ENCODE data around the gene CASK.

The CASK gene

GRCh38 chrX:41580423-41581064, 342.8 kb downstream of the CASK start:
- Histone ChIP-seq H3K36me3 (ENCODE audit: control insufficient read depth in 1 of 2, insufficient read depth in 2 of 2, low read length in 2 of 2) (peaks cover 5 to 6% of the 10 kb centered on the region in 2 donors), H3K27me3 (ENCODE audit: control insufficient read depth in 1 of 2, insufficient read depth in 2 of 2, low read length in 2 of 2) (no peaks in the 10 kb centered on the region), H3K9me3 (ENCODE audit: control insufficient read depth in 1 of 2, low read length in 2 of 2) (no peaks in the 10 kb centered on the region), H3K27ac (ENCODE audit: low read depth, low read length) (no peak overlapping the region), H3K4me1 (ENCODE audit: control insufficient read depth in 1 of 2, insufficient read depth in 2 of 2, low read length in 2 of 2) (no peaks in the 10 kb centered on the region), H3K4me3 (ENCODE audit: low read depth in 1 of 2, low read length in 2 of 2) (no peak overlapping the region), H3K9ac (ENCODE audit: low read depth in 1 of 2, low read length in 2 of 2) (no peak overlapping the region)

GRCh38 chrX:41563876-41564275, 359.5 kb downstream of the CASK start:
- no peak overlapping the region for H3K4me3 ChIP-seq (ENCODE audit: low read depth in 1 of 2, low read length in 2 of 2)
- peaks cover 0 to 7% of the 10 kb centered on the region in 2 donors for H3K36me3 ChIP-seq (ENCODE audit: control insufficient read depth in 1 of 2, insufficient read depth in 2 of 2, low read length in 2 of 2)
- no peaks in the 10 kb centered on the region for H3K9me3 ChIP-seq (ENCODE audit: control insufficient read depth in 1 of 2, low read length in 2 of 2)
- H3K9ac ChIP-seq (ENCODE audit: low read depth in 1 of 2, low read length in 2 of 2): no peak overlapping the region
- no peaks in the 10 kb centered on the region for H3K4me1 ChIP-seq (ENCODE audit: control insufficient read depth in 1 of 2, insufficient read depth in 2 of 2, low read length in 2 of 2)
- no peaks in the 10 kb centered on the region for H3K27me3 ChIP-seq (ENCODE audit: control insufficient read depth in 1 of 2, insufficient read depth in 2 of 2, low read length in 2 of 2)
- no peak overlapping the region for H3K27ac ChIP-seq (ENCODE audit: low read depth, low read length)

GRCh38 chrX:41561045-41561444, 362.3 kb downstream of the CASK start:
- Histone ChIP-seq H3K4me3 (ENCODE audit: low read depth in 1 of 2, low read length in 2 of 2) (no peak overlapping the region), H3K9me3 (ENCODE audit: control insufficient read depth in 1 of 2, low read length in 2 of 2) (no peaks in the 10 kb centered on the region), H3K4me1 (ENCODE audit: control insufficient read depth in 1 of 2, insufficient read depth in 2 of 2, low read length in 2 of 2) (no peaks in the 10 kb centered on the region), H3K27ac (ENCODE audit: low read depth, low read length) (no peak overlapping the region), H3K36me3 (ENCODE audit: control insufficient read depth in 1 of 2, insufficient read depth in 2 of 2, low read length in 2 of 2) (no peaks in the 10 kb centered on the region), H3K9ac (ENCODE audit: low read depth in 1 of 2, low read length in 2 of 2) (no peak overlapping the region), H3K27me3 (ENCODE audit: control insufficient read depth in 1 of 2, insufficient read depth in 2 of 2, low read length in 2 of 2) (no peaks in the 10 kb centered on the region)

GRCh38 chrX:41559235-41560052, 363.9 kb downstream of the CASK start:
- Histone ChIP-seq H3K4me3 (ENCODE audit: low read depth in 1 of 2, low read length in 2 of 2) (no peak overlapping the region), H3K9ac (ENCODE audit: low read depth in 1 of 2, low read length in 2 of 2) (peak overlapping the region in 1 of 2 donors; percentile 10), H3K27me3 (ENCODE audit: control insufficient read depth in 1 of 2, insufficient read depth in 2 of 2, low read length in 2 of 2) (no peaks in the 10 kb centered on the region), H3K9me3 (ENCODE audit: control insufficient read depth in 1 of 2, low read length in 2 of 2) (no peaks in the 10 kb centered on the region), H3K4me1 (ENCODE audit: control insufficient read depth in 1 of 2, insufficient read depth in 2 of 2, low read length in 2 of 2) (no peaks in the 10 kb centered on the region), H3K27ac (ENCODE audit: low read depth, low read length) (no peak overlapping the region), H3K36me3 (ENCODE audit: control insufficient read depth in 1 of 2, insufficient read depth in 2 of 2, low read length in 2 of 2) (no peaks in the 10 kb centered on the region)

GRCh38 chrX:41558531-41558930, 364.8 kb downstream of the CASK start:
- Histone ChIP-seq H3K9ac (ENCODE audit: low read depth in 1 of 2, low read length in 2 of 2) (no peak overlapping the region), H3K4me1 (ENCODE audit: control insufficient read depth in 1 of 2, insufficient read depth in 2 of 2, low read length in 2 of 2) (no peaks in the 10 kb centered on the region), H3K27me3 (ENCODE audit: control insufficient read depth in 1 of 2, insufficient read depth in 2 of 2, low read length in 2 of 2) (no peaks in the 10 kb centered on the region), H3K4me3 (ENCODE audit: low read depth in 1 of 2, low read length in 2 of 2) (no peak overlapping the region), H3K9me3 (ENCODE audit: control insufficient read depth in 1 of 2, low read length in 2 of 2) (no peaks in the 10 kb centered on the region), H3K36me3 (ENCODE audit: control insufficient read depth in 1 of 2, insufficient read depth in 2 of 2, low read length in 2 of 2) (no peaks in the 10 kb centered on the region), H3K27ac (ENCODE audit: low read depth, low read length) (no peak overlapping the region)

- no peaks in the 10 kb centered on the region for H3K27me3 ChIP-seq (ENCODE audit: control insufficient read depth in 1 of 2, insufficient read depth in 2 of 2, low read length in 2 of 2)
- no peak overlapping the region for H3K27ac ChIP-seq (ENCODE audit: low read depth, low read length)
- H3K9ac ChIP-seq (ENCODE audit: low read depth in 1 of 2, low read length in 2 of 2): no peak overlapping the region
- peaks cover 0 to 3% of the 10 kb centered on the region in 2 donors for H3K36me3 ChIP-seq (ENCODE audit: control insufficient read depth in 1 of 2, insufficient read depth in 2 of 2, low read length in 2 of 2)
- no peak overlapping the region for H3K4me3 ChIP-seq (ENCODE audit: low read depth in 1 of 2, low read length in 2 of 2)
- H3K4me1 ChIP-seq (ENCODE audit: control insufficient read depth in 1 of 2, insufficient read depth in 2 of 2, low read length in 2 of 2): no peaks in the 10 kb centered on the region
- H3K9me3 ChIP-seq (ENCODE audit: control insufficient read depth in 1 of 2, low read length in 2 of 2): no peaks in the 10 kb centered on the region
Observed at GRCh38 chrX:41556958-41557357, 366.4 kb downstream of the CASK start.

GRCh38 chrX:41553688-41554087, 369.7 kb downstream of the CASK start:
- H3K4me3 ChIP-seq (ENCODE audit: low read depth in 1 of 2, low read length in 2 of 2): no peak overlapping the region
- no peaks in the 10 kb centered on the region for H3K9me3 ChIP-seq (ENCODE audit: control insufficient read depth in 1 of 2, low read length in 2 of 2)
- peaks cover 0 to 3% of the 10 kb centered on the region in 2 donors for H3K36me3 ChIP-seq (ENCODE audit: control insufficient read depth in 1 of 2, insufficient read depth in 2 of 2, low read length in 2 of 2)
- H3K27ac ChIP-seq (ENCODE audit: low read depth, low read length): no peak overlapping the region
- H3K4me1 ChIP-seq (ENCODE audit: control insufficient read depth in 1 of 2, insufficient read depth in 2 of 2, low read length in 2 of 2): no peaks in the 10 kb centered on the region
- no peak overlapping the region for H3K9ac ChIP-seq (ENCODE audit: low read depth in 1 of 2, low read length in 2 of 2)
- no peaks in the 10 kb centered on the region for H3K27me3 ChIP-seq (ENCODE audit: control insufficient read depth in 1 of 2, insufficient read depth in 2 of 2, low read length in 2 of 2)

- no peaks in the 10 kb centered on the region for H3K27me3 ChIP-seq (ENCODE audit: control insufficient read depth in 1 of 2, insufficient read depth in 2 of 2, low read length in 2 of 2)
- H3K36me3 ChIP-seq (ENCODE audit: control insufficient read depth in 1 of 2, insufficient read depth in 2 of 2, low read length in 2 of 2): peaks cover 0 to 3% of the 10 kb centered on the region in 2 donors
- H3K4me1 ChIP-seq (ENCODE audit: control insufficient read depth in 1 of 2, insufficient read depth in 2 of 2, low read length in 2 of 2): no peaks in the 10 kb centered on the region
- no peak overlapping the region for H3K4me3 ChIP-seq (ENCODE audit: low read depth in 1 of 2, low read length in 2 of 2)
- H3K9ac ChIP-seq (ENCODE audit: low read depth in 1 of 2, low read length in 2 of 2): no peak overlapping the region
- no peak overlapping the region for H3K27ac ChIP-seq (ENCODE audit: low read depth, low read length)
- no peaks in the 10 kb centered on the region for H3K9me3 ChIP-seq (ENCODE audit: control insufficient read depth in 1 of 2, low read length in 2 of 2)
Observed at GRCh38 chrX:41548411-41548810, 374.9 kb downstream of the CASK start.

GRCh38 chrX:41543668-41544067, 379.7 kb downstream of the CASK start:
- no peaks in the 10 kb centered on the region for H3K4me1 ChIP-seq (ENCODE audit: control insufficient read depth in 1 of 2, insufficient read depth in 2 of 2, low read length in 2 of 2)
- H3K36me3 ChIP-seq (ENCODE audit: control insufficient read depth in 1 of 2, insufficient read depth in 2 of 2, low read length in 2 of 2): peaks cover 9 to 13% of the 10 kb centered on the region in 2 donors
- H3K9ac ChIP-seq (ENCODE audit: low read depth in 1 of 2, low read length in 2 of 2): no peak overlapping the region
- no peak overlapping the region for H3K27ac ChIP-seq (ENCODE audit: low read depth, low read length)
- no peaks in the 10 kb centered on the region for H3K27me3 ChIP-seq (ENCODE audit: control insufficient read depth in 1 of 2, insufficient read depth in 2 of 2, low read length in 2 of 2)
- no peaks in the 10 kb centered on the region for H3K9me3 ChIP-seq (ENCODE audit: control insufficient read depth in 1 of 2, low read length in 2 of 2)
- no peak overlapping the region for H3K4me3 ChIP-seq (ENCODE audit: low read depth in 1 of 2, low read length in 2 of 2)

- H3K27me3 ChIP-seq (ENCODE audit: control insufficient read depth in 1 of 2, insufficient read depth in 2 of 2, low read length in 2 of 2): no peaks in the 10 kb centered on the region
- H3K27ac ChIP-seq (ENCODE audit: low read depth, low read length): no peak overlapping the region
- H3K4me3 ChIP-seq (ENCODE audit: low read depth in 1 of 2, low read length in 2 of 2): no peak overlapping the region
- H3K4me1 ChIP-seq (ENCODE audit: control insufficient read depth in 1 of 2, insufficient read depth in 2 of 2, low read length in 2 of 2): no peaks in the 10 kb centered on the region
- no peak overlapping the region for H3K9ac ChIP-seq (ENCODE audit: low read depth in 1 of 2, low read length in 2 of 2)
- H3K36me3 ChIP-seq (ENCODE audit: control insufficient read depth in 1 of 2, insufficient read depth in 2 of 2, low read length in 2 of 2): peaks cover 9 to 13% of the 10 kb centered on the region in 2 donors
- no peaks in the 10 kb centered on the region for H3K9me3 ChIP-seq (ENCODE audit: control insufficient read depth in 1 of 2, low read length in 2 of 2)
Observed at GRCh38 chrX:41543025-41543424, 380.3 kb downstream of the CASK start.
